Stimulated activated CD4-positive, alpha-beta T cell treated with anti-CD3 and anti-CD28 coated beads, Interleukin-12 subunit alpha, Interleukin-12 subunit beta, amount 100 ng/mL, for 24 hours (primary cell): ENCODE data around the gene MICU1.
"Not testable (repeated sequence)": the region's sequence is repeated elsewhere in the genome, so short reads cannot be mapped to it uniquely, and the experiment has no call there.

ENCODE experiments used
- DNase-seq, 2 experiments: peaks; one replicate each; pipeline ENCODE4 v3.0.0-alpha.2; 2020; ENCODE audit warnings: low read depth in 2 of 2

MICU1 gene

DNA sequence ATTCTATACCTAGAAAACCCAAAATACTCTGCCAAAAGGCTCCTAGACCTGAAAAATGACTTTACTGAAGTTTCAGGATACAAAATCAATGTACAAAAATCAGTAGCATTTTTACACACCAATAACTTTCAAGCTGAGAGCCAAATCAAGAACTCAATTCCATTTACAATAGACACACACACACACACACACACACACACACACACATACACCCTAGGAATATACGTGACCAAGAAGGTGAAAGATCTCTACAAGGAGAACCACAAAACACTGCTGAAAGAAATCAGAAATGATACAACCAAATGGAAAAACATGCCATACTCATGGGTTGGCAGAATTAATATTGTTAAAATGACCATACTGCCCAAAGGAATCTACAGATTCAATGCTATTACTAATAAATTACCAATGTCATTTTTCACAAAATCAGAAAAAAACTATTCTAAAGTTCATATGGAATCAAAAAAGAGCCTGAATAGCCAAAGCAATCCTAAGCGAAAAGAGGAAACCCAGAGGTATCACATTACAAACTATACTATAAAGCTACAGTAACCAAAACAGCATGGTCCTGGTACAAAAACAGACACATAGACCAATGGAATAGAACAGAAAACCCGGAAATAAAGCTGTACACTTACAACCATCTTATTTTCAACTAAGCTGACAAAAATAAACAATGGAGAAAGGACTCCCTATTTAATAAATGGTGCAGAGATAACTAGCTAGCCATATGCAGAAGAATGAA is 122.0 kb downstream of the MICU1 start:
- DNase-seq: no peak

DNA sequence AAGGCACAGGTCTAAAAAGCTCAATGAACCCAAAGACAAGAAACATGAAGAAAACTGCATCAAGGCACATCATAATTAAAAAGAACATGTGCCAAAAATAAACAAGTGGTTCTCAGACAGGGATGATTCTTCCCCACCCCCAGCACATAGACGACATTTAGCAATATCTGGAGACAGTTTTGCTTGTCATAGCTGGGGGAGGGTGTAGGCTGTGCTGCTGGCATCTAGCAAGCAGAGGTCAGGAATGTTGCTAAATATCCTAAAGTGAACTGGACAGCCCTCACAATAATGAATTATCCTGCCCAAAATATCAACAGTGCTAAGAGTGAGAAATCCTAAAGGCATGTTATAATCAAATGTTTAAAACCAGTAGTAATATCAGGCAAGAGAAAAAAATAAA is 122.6 kb downstream of the MICU1 start:
- DNase-seq: no peak

GRCh38 chr10:72502581-72502980 is 123.3 kb downstream of the MICU1 start:
- DNase-seq: no peak

GRCh38 chr10:72499701-72500100 is 126.2 kb downstream of the MICU1 start:
- no peak for DNase-seq

DNA sequence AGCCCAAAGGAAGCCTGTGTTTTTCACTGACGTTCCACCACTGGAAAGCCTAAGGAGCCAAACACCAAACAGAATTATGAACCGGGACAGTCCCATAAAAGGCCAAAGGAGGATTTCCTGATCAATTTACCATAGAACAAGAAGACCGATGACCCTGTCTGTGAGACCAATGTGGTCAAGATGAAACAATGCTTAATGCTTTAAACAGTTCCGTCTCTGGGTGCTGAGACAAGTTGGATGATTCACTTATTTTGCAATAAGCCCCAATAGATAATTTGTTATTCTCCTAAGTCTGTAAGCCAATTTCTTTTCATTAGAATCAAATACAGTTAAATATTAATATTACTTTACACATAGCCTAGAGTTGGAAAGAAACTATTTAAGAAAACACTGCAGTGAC is 134.9 kb downstream of the MICU1 start:
- DNase-seq: no peak

DNA sequence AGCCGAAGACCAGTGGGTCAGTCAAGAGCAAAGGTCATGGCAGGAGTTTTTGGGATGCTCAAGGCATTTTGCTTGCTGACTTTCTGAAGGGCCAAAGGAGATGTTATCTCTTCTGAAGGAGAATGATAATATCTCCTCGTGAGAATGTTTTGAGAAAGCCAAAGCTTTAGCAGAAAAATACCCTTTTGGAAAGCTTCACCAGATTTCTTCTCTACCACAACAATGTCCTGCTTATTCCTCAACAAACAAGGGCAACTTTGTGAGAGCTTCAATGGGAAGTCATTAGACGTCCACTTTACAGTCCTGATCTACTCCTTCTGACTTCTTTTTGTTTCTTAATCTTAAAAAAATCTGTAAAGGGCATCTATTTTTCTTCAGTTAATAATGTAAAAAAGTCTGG is 138.4 kb downstream of the MICU1 start:
- DNase-seq: no peak

- DNase-seq: no peak
These were observed 138.8 kb downstream of the MICU1 start for GRCh38 chr10:72487116-72487515.

DNA sequence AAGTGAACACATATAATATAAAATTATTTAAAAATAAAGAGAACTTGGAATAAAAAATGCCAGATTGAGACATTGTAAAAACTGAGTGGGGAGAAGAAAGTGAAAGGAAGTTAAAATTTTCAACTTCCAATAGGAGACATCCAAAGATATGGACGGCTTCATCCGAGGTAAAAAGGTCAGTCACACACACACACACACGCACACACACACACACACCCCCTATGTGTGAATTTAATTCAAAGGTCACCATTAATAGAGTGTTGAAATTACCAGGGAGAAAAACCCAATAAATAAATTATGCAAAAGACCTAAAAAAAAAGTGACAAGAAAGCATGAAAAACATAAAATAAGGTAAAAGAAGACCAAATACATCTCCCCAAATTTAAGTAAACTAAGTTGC is 140.2 kb downstream of the MICU1 start:
- DNase-seq: no peak

- DNase-seq: no peak
These were observed 141.4 kb downstream of the MICU1 start for GRCh38 chr10:72484521-72484920.

DNA sequence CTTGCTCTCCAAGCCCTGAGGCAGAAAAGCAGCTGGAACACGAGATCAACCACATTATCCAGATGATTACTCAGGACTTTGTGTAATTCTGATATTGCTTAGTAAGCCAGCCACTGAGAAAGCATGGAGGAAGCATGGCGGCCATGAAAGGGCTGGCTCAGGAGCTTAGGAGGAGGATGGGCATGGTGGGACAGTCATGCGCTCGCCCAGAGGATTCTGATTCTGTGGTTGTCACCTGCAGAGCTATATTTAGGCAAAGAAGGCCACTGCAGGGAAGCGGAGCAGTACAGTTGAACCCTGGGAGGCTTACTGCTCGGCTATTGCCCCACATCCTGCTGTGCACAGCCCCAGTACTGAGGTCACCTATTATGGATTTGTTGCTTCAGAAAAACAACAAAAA is 142.4 kb downstream of the MICU1 start:
- no peak for DNase-seq

DNA sequence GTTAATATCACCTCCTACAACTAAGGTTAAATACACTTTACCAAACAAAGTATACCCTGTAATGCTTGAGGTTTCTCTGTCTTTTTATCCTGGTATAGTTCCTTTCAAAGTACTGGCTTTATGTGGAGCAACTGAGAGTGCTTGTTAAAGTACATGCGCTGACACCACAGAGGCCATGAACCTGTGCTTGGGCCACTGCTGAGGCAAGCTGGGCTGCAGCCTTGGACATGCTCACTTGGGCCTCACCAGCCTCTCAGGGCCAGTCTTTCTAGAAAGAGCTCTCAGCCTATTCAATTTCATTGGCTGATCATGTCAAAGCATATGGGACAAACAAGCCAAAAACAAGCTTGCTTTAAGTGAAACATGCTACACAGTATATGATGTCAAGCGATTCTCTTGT is 145.0 kb downstream of the MICU1 start:
- DNase-seq: no peak

- no peak for DNase-seq
These were observed 148.4 kb downstream of the MICU1 start for GRCh38 chr10:72477463-72477862.

- DNase-seq: no peak
These were observed 153.6 kb downstream of the MICU1 start for GRCh38 chr10:72472306-72472705.

DNA sequence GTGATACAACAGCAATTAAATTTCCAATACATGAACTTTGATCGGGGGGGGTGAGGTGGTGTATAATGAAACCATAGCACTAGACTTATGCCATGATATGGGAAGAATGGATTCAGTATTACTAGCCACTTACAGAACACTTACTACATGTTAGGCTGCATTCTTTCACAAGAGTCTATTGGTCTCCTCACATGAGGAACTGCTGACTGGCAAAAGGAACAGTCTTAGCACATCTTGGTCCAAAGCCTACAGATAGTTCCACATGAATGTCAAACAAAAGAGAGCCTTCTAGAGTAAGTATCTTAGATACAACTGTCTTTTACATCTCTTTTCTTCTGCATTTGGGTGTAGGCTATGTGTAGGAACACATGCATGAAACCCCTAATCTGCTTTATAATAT is 155.2 kb downstream of the MICU1 start:
- DNase-seq: no peak

DNA sequence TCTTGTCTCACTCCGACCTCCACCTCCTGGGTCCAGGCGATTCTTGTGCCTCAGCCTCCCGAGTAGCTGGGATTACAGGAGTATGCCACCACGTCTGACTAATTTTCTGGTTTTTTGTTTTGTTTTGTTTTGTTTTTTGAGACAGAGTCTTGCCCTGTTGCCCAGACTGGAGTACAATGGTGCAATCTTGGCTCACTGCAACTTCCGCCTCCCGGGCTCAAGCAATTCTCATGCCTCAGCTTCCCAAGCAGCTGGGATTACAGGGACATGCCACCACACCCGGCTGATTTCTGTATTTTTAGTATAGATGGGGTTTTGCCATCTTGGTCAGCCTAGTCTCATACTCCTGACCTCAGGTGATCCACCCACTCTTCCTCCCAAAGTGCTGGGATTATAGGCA is 158.8 kb downstream of the MICU1 start:
- DNase-seq: not testable (repeated sequence)

DNA sequence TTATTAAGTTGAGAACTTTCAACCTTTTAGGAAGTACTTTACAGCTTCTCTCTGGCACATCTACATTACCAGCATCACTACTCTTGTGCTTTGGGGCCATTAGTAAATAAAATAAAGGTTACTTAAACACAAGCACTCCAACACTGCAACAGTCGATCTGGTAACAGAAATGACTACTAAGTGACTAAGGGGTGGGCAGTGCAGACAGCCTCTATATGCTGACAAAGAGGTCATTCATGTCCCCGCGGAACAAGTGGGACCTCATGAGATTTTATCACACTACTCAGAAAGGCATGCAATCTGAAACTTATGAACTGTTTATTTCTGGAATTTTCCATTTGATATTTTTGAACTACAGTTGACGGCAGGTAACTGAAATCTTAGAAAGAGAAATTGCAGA is 159.9 kb downstream of the MICU1 start:
- no peak for DNase-seq

DNA sequence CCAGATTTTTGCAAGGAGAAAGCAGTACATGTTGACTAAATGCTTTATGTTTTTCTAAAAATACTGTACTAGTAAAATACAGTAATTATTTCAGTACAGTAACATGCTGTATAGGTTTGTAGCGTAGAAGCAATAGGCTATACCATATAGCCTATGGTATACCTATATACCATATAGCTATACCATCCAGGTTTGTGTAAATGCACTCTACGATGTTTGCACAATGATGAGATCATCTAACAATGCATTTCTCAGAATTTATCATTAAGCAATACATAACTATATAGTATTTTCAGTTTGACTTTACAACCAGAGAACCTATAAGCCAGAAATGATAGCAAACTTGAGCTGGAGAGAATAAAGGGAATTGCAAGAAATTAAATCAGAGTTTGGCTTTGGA is 161.4 kb downstream of the MICU1 start:
- DNase-seq: no peak

GRCh38 chr10:72462261-72462660 is 163.6 kb downstream of the MICU1 start:
- no peak for DNase-seq

DNA sequence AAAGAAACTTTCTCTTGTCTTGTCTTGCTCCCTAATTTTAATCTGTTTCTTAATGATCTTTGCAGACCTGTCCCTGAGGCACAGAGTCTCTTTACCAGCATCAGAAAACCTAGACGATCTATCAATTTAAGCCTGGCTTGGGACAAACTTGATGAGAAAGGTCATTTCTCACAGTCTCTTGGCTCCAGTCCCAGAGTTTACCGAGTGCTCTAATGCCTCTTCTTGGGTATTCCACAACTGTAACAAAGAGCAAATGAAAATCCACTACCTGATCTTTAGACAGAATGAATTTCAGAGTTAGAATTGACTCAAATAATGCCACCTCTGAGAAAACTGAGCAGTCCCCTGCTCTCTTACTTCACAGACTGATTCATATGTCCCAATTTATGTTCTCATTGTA is 164.8 kb downstream of the MICU1 start:
- DNase-seq: no peak

- no peak for DNase-seq
These were observed 165.5 kb downstream of the MICU1 start for GRCh38 chr10:72460284-72460876.

GRCh38 chr10:72459301-72459700 is 166.6 kb downstream of the MICU1 start:
- no peak for DNase-seq

DNA sequence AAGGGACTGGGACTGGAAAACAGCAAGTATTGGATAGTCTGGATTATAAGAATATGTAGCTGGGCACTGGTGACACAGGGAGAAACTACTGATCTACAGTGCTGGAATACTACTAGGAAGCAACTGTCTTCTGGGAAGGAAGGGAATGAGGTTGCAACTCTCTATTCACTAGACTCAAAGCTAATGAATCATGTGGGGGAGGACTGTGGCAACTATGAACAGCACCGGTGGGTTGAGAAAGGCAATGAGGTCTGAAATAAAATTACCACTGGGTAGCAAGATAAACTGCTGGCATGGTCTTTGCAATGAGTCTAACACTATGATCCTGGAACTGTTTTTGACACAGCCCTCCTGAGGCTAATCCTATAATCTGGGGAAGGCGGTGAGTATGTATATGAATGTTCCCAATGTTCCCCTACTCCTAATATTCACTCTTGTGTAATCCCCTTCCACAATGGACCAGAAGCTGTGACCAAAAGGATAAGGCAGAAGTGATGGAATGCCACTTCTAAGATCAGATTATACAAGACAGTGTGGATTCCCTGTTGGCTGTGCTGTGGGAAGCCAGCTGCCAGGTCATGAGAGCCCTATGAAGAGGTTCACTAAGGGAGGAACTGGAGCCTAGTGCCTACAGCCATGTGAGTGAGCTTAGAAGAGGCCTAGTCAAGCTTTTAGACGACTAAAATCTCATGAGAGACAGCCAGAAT is 169.8 kb downstream of the MICU1 start:
- no peak for DNase-seq

DNA sequence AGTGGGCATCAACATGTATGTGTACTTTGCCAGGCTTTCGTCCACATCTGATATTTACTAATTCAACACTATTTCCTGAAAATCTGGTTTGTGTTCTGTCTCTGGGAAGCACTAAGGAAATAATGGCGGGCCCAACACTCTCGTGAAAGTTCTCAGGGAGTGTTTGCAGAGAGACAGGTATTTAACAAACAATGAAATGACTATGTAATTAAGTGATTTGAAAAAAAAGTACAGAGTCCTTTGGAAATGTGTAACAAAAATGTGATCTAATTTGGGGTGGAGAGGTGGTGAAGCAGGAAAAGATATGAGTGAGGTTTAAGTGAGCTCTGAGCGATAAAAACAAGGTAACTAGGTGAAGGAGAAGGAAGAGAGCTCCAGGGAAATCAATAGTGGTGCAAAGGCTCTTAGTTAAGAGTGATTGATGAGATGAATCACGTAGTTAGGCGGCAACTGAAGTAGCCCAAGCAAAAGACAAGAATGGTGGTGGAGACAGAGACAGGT is 175.9 kb downstream of the MICU1 start:
- no peak for DNase-seq
